ENCODE measurements around the gene SPATA13.

GRCh38 chr13:24242100-24242499 is 81.6 kb downstream of the SPATA13 start:
- TF ChIP-seq CTCF (conservative IDR thresholded peaks at IDR 0.05 in 1 of 2, IDR thresholded peaks at IDR 0.05 in 1 of 2; ENCODE audit: low read depth in 1 of 2, low read length in 2 of 2) (no peak), EZH2 (IDR thresholded peaks at IDR 0.05; ENCODE audit: low read length, missing control alignments) (no peak)

Measured in fibroblast of lung (primary cell).